Activated B cell treated with CpG ODN at 0.5 μM for 24 hours (primary cell): ENCODE measurements around the gene BABAM2. TPM values are rescaled to one million over a fixed set of nuclear protein-coding genes. Genes with fewer than 3 reads are reported as not detected.

ENCODE experiments used
- ATAC-seq: fragments of 200-7000 bp; cut with Tn5 transposase; one replicate; pipeline ENCODE4 v1.10.0; 2021; ENCODE audit warnings: low read depth, mild to moderate bottlenecking, moderate library complexity
- CTCF ChIA-PET: fragments of 350-600 bp; sonication (Branson Sonifier 250); formaldehyde crosslinking; loops from one replicate; lab custom pipeline; 2021; ENCODE audit warnings: antibody characterized with exemption; lab: Charles Lee
- POLR2A ChIA-PET: fragments of 350-600 bp; sonication (Branson Sonifier 250); formaldehyde crosslinking; loops from one replicate; lab custom pipeline; 2021; ENCODE audit warnings: antibody characterized with exemption; lab: Charles Lee
- DNase-seq: peaks from one replicate; pipeline ENCODE4 v3.0.0; 2022
- H3K27ac Mint-ChIP-seq: one replicate; pipeline ENCODE4 v1.8.0; 2020; ENCODE audit warnings: mixed read lengths
- H3K27me3 Mint-ChIP-seq: one replicate; pipeline ENCODE4 v1.8.0; 2021; ENCODE audit warnings: mixed read lengths
- H3K36me3 Mint-ChIP-seq: one replicate; pipeline ENCODE4 v1.8.0; 2021; ENCODE audit warnings: low read depth, mixed read lengths
- H3K4me1 Mint-ChIP-seq: one replicate; pipeline ENCODE4 v1.8.0; 2021; ENCODE audit warnings: mixed read lengths
- H3K4me3 Mint-ChIP-seq: one replicate; pipeline ENCODE4 v1.8.0; 2020; ENCODE audit warnings: mild to moderate bottlenecking, mixed read lengths
- H3K9me3 Mint-ChIP-seq: one replicate; pipeline ENCODE4 v1.8.0; 2020; ENCODE audit warnings: mixed read lengths
- CTCF ChIP-seq: fragments of 200-600 bp; IDR thresholded peaks from one replicate; pipeline ENCODE4 v1.8.0; 2022; ENCODE audit warnings: antibody characterized with exemption, mild to moderate bottlenecking
- intact Hi-C: fragments of 100-400 bp; cut with micrococcal nuclease; formaldehyde crosslinking; loops from one replicate; pipeline ENCODE4 v1.15.1; 2024
- total RNA-seq: library from RNA; stranded (reverse); gene quantifications from 2 replicates; pipeline ENCODE4 v1.2.3, GENCODE V29; 2022

Gene BABAM2
- total RNA-seq, 1 donor from 2014 or later = 55.6 TPM

- DNase-seq (no peak), ATAC-seq (no peak)
- Mint-ChIP-seq H3K36me3 (peaks cover 11% of the 10 kb centered on the region), H3K4me1 (peaks cover 49% of the 10 kb centered on the region), H3K27ac (no peak overlapping the region), H3K9me3 (peaks cover 8% of the 10 kb centered on the region), H3K27me3 (no peaks in the 10 kb centered on the region), H3K4me3 (no peak overlapping the region)
- ChIA-PET POLR2A (no interaction called here), CTCF (no interaction called here)
- intact Hi-C loops = no loop called here
- TF ChIP-seq CTCF = no peak
Observed at GRCh38 chr2:27953077-27953476, 62.5 kb downstream of the BABAM2 start.

- ChIA-PET POLR2A (no interaction called here), CTCF (no interaction called here)
- Mint-ChIP-seq H3K36me3 (peaks cover 11% of the 10 kb centered on the region), H3K4me1 (peaks cover 46% of the 10 kb centered on the region), H3K27me3 (no peaks in the 10 kb centered on the region), H3K9me3 (peaks cover 8% of the 10 kb centered on the region), H3K27ac (no peak overlapping the region), H3K4me3 (no peak overlapping the region)
- intact Hi-C loops = no loop called here
- ATAC-seq (no peak), DNase-seq (no peak)
- no peak for TF ChIP-seq CTCF
Observed at GRCh38 chr2:27954221-27954673, 63.7 kb downstream of the BABAM2 start.

- H3K4me3 Mint-ChIP-seq = no peak overlapping the region
- ATAC-seq = no peak
- no peak for DNase-seq
- H3K9me3 Mint-ChIP-seq = peaks cover 8% of the 10 kb centered on the region
- peaks cover 9% of the 10 kb centered on the region for H3K36me3 Mint-ChIP-seq
- ChIA-PET CTCF (no interaction called here), POLR2A (no interaction called here)
- TF ChIP-seq CTCF = no peak
- intact Hi-C loops = no loop called here
- H3K27ac Mint-ChIP-seq = no peak overlapping the region
- H3K27me3 Mint-ChIP-seq = no peaks in the 10 kb centered on the region
- peaks cover 45% of the 10 kb centered on the region for H3K4me1 Mint-ChIP-seq
Observed at GRCh38 chr2:27954771-27955383, 64.3 kb downstream of the BABAM2 start.

GRCh38 chr2:27955384-27956161 lies 65.0 kb downstream of the BABAM2 start:
- ChIA-PET CTCF (no interaction called here), POLR2A (no interaction called here)
- intact Hi-C loops = no loop called here
- Mint-ChIP-seq H3K36me3 (peaks cover 9% of the 10 kb centered on the region), H3K27ac (no peak overlapping the region), H3K27me3 (no peaks in the 10 kb centered on the region), H3K4me3 (no peak overlapping the region), H3K9me3 (peaks cover 8% of the 10 kb centered on the region), H3K4me1 (peaks cover 40% of the 10 kb centered on the region)
- DNase-seq = no peak
- no peak for ATAC-seq
- no peak for TF ChIP-seq CTCF

- ATAC-seq (no peak), DNase-seq (no peak)
- ChIA-PET CTCF (no interaction called here), POLR2A (no interaction called here)
- Mint-ChIP-seq H3K4me1 (peaks cover 37% of the 10 kb centered on the region), H3K4me3 (no peak overlapping the region), H3K36me3 (peaks cover 4% of the 10 kb centered on the region), H3K27ac (no peak overlapping the region), H3K9me3 (peaks cover 7% of the 10 kb centered on the region), H3K27me3 (no peaks in the 10 kb centered on the region)
- intact Hi-C loops = no loop called here
- no peak for TF ChIP-seq CTCF
Observed at GRCh38 chr2:27956888-27957287, 66.4 kb downstream of the BABAM2 start.
